Inferior parietal cortex (tissue), 1 donor: Measurements from ENCODE around the gene FAM13A.

Experiments used
- DNase-seq: peaks from one replicate; pipeline ENCODE4 v3.0.0-alpha.2; 2016; ENCODE audit errors: extremely low spot score

FAM13A gene

GRCh38 chr4:88779431-88779830 lies 277.6 kb downstream of the FAM13A start:
- DNase-seq, result no peak

- no peak for DNase-seq
Observed at GRCh38 chr4:88775529-88775928, 281.5 kb downstream of the FAM13A start.

- DNase-seq, result no peak
Observed at GRCh38 chr4:88775026-88775425, 282.0 kb downstream of the FAM13A start.

GRCh38 chr4:88771883-88772450 lies 285.0 kb downstream of the FAM13A start:
- no peak for DNase-seq

GRCh38 chr4:88765729-88766128 lies 291.3 kb downstream of the FAM13A start:
- DNase-seq, result no peak

GRCh38 chr4:88763075-88763474 lies 293.9 kb downstream of the FAM13A start:
- DNase-seq, result no peak

GRCh38 chr4:88761861-88762523 lies 295.0 kb downstream of the FAM13A start:
- DNase-seq, result no peak

- no peak for DNase-seq
Observed at GRCh38 chr4:88761342-88761741, 295.6 kb downstream of the FAM13A start.

GRCh38 chr4:88759895-88760290 lies 297.1 kb downstream of the FAM13A start:
- DNase-seq, result no peak

GRCh38 chr4:88759039-88759894 lies 297.7 kb downstream of the FAM13A start:
- DNase-seq, result no peak

- DNase-seq, result no peak
Observed at GRCh38 chr4:88758264-88758663, 298.7 kb downstream of the FAM13A start.

GRCh38 chr4:88757776-88758175 lies 299.2 kb downstream of the FAM13A start:
- DNase-seq, result no peak

- no peak for DNase-seq
Observed at GRCh38 chr4:88757067-88757466, 299.9 kb downstream of the FAM13A start.

- DNase-seq, result no peak
Observed at GRCh38 chr4:88756149-88756548, 300.8 kb downstream of the FAM13A start.

- no peak for DNase-seq
Observed at GRCh38 chr4:88755454-88755853, 301.5 kb downstream of the FAM13A start.

GRCh38 chr4:88754796-88755195 lies 302.2 kb downstream of the FAM13A start:
- no peak for DNase-seq

- DNase-seq, result no peak
Observed at GRCh38 chr4:88753658-88754571, 303.1 kb downstream of the FAM13A start.

GRCh38 chr4:88752754-88753153 lies 304.2 kb downstream of the FAM13A start:
- DNase-seq, result no peak

GRCh38 chr4:88752076-88752463 lies 304.9 kb downstream of the FAM13A start:
- no peak for DNase-seq

- DNase-seq, result no peak
Observed at GRCh38 chr4:88751258-88752075, 305.5 kb downstream of the FAM13A start.

- no peak for DNase-seq
Observed at GRCh38 chr4:88750369-88750768, 306.6 kb downstream of the FAM13A start.
